H1 (cell line): Measurements from ENCODE around the gene ARID5B. TPM values are rescaled to one million over a fixed set of nuclear protein-coding genes. Genes with fewer than 3 reads are reported as not detected.

Experiments used
- BCL11A ChIP-seq, 2 experiments: IDR thresholded peaks; one replicate each; pipeline ENCODE4 v1.6.1; 2011; ENCODE audit warnings: low read depth in 2 of 2, low read length in 2 of 2, mild to moderate bottlenecking in 2 of 2
- CHD7 ChIP-seq: fragments of 300-600 bp; sonication (generic); IDR thresholded peaks from 2 replicates; pipeline ENCODE4 v1.7.1; 2012; ENCODE audit warnings: low read length, moderate library complexity, mild to moderate bottlenecking, inconsistent platforms; ENCODE audit not compliant: insufficient replicate concordance
- CTCF ChIP-seq, 3 experiments: IDR thresholded peaks; 1 replicate in 2 of 3; 2 replicates in 1 of 3; pipeline versions ENCODE4 v1.5.1 to v1.6.1; 2011; ENCODE audit warnings: low read length in 3 of 3, mild to moderate bottlenecking in 3 of 3, inconsistent platforms in 2 of 3, low read depth in 1 of 3, moderate library complexity in 1 of 3; ENCODE audit not compliant: insufficient read depth in 1 of 3; ENCODE audit errors: control extremely low read depth in 1 of 3
- E2F6 ChIP-seq: IDR thresholded peaks from 2 replicates; pipeline ENCODE4 v1.6.1; 2012; ENCODE audit warnings: inconsistent platforms
- EZH2 ChIP-seq: fragments of 200-600 bp; sonication (generic); IDR thresholded peaks from 2 replicates; pipeline ENCODE4 v1.7.1; 2012; ENCODE audit warnings: low read depth, mild to moderate bottlenecking, moderate library complexity, low read length, inconsistent platforms; ENCODE audit not compliant: severe bottlenecking
- HDAC2 ChIP-seq, 2 experiments: fragments of 300-600 bp in 1 of 2; sonication (generic) in 1 of 2; IDR thresholded peaks; 2 replicates each; pipeline ENCODE4 v1.6.1; 2011 to 2012; ENCODE audit warnings: low read depth in 2 of 2, low read length in 2 of 2, mild to moderate bottlenecking in 2 of 2, moderate library complexity in 2 of 2, borderline replicate concordance in 1 of 2, inconsistent platforms in 1 of 2
- POU5F1 ChIP-seq: IDR thresholded peaks from 2 replicates; pipeline ENCODE4 v1.6.1; 2011; ENCODE audit warnings: low read depth, mild to moderate bottlenecking, low read length, moderate library complexity
- polyA plus RNA-seq, 7 experiments: library from polyadenylated mRNA; depleted of rRNA in 3 of 7; stranded (reverse) in 5 of 7; unstranded in 2 of 7; fragments of >200 nt in 5 of 7; fragments of 200-250 nt in 2 of 7; gene quantifications; 1 replicate in 5 of 7; 2 replicates in 1 of 7; 4 replicates in 1 of 7; pipeline versions ENCODE4 v1.2.1 to v1.2.3, GENCODE V29; 2011 to 2013; ENCODE audit warnings: missing spikeins in 2 of 7, mixed read lengths in 2 of 7
- total RNA-seq: library from RNA; stranded (reverse); fragmentation: NEBNext Ultra II Directional; extraction: Animal tissue kit (Norgen Biotek cat#: 25700); gene quantifications from 2 replicates; pipeline ENCODE4 v1.2.1, GENCODE V29; 2021

Gene ARID5B
- total and polyA plus RNA-seq, 2 of the 8 experiments (the other 6 are each of a cell fraction or from before 2014, with no cell fraction given) = 0.21 to 1.1 TPM

- TF ChIP-seq CHD7 (no peak), EZH2 (no peak), CTCF (IDR thresholded peaks at IDR 0.05; ENCODE audit: control extremely low read depth in 1 of 3, insufficient read depth in 1 of 3, low read depth in 1 of 3, low read length in 3 of 3) (no peak), HDAC2 (IDR thresholded peaks at IDR 0.05; ENCODE audit: borderline replicate concordance in 1 of 2, low read depth in 2 of 2, low read length in 2 of 2) (no peak), POU5F1 (no peak), E2F6 (no peak), BCL11A (IDR thresholded peaks at IDR 0.05; ENCODE audit: low read depth in 2 of 2, low read length in 2 of 2) (no peak)
Measured at GRCh38 chr10:61987537-61987936, 86.0 kb downstream of the ARID5B start (continued).
